RWPE2 (cell line): ENCODE data around the gene GCN1.

Source experiments
- ATAC-seq: fragments of 200-7000 bp; cut with Tn5 transposase; 3 replicates; pipeline ENCODE4 v1.9.1; 2021; ENCODE audit warnings: low read depth
- DNase-seq: peaks from one replicate; pipeline ENCODE4 v3.0.0-alpha.2; 2020; ENCODE audit warnings: low spot score
- H3K27ac ChIP-seq: fragments of 450-650 bp; 2 replicates; pipeline ENCODE4 v1.5.1; 2017; ENCODE audit warnings: mild to moderate bottlenecking; ENCODE audit not compliant: poor library complexity, severe bottlenecking
- H3K27me3 ChIP-seq: fragments of 250-450 bp; sonication (Bioruptor Pico); 2 replicates; pipeline ENCODE4 v1.5.1; 2021; ENCODE audit warnings: mild to moderate bottlenecking, moderate library complexity; ENCODE audit not compliant: insufficient read depth, poor library complexity, severe bottlenecking
- H3K36me3 ChIP-seq: fragments of 250-450 bp; sonication (Bioruptor Pico); 2 replicates; pipeline ENCODE4 v1.5.1; 2020; ENCODE audit warnings: low read depth, mild to moderate bottlenecking, moderate library complexity
- H3K4me1 ChIP-seq: fragments of 250-450 bp; sonication (Bioruptor Pico); 2 replicates; pipeline ENCODE4 v1.5.1; 2021; ENCODE audit warnings: mild to moderate bottlenecking, moderate library complexity; ENCODE audit not compliant: insufficient read depth, poor library complexity, severe bottlenecking
- H3K4me3 ChIP-seq: fragments of 250-450 bp; sonication (Bioruptor Pico); 2 replicates; pipeline ENCODE4 v1.5.1; 2021; ENCODE audit warnings: mild to moderate bottlenecking, moderate library complexity; ENCODE audit not compliant: severe bottlenecking
- H3K9me3 ChIP-seq: fragments of 250-450 bp; sonication (Bioruptor Pico); 2 replicates; pipeline ENCODE4 v1.5.1; 2021; ENCODE audit warnings: mild to moderate bottlenecking, moderate library complexity; ENCODE audit not compliant: severe bottlenecking
- CTCF ChIP-seq: fragments of 450-650 bp; IDR thresholded peaks from one replicate; pipeline ENCODE4 v1.5.1; 2017; ENCODE audit warnings: mild to moderate bottlenecking, moderate library complexity; ENCODE audit not compliant: poor library complexity, severe bottlenecking

Gene GCN1

GRCh38 chr12:120140603-120141002, 53.9 kb downstream of the GCN1 start:
- Histone ChIP-seq H3K27ac (no peak overlapping the region), H3K27me3 (no peaks in the 10 kb centered on the region), H3K4me3 (no peak overlapping the region), H3K9me3 (no peaks in the 10 kb centered on the region), H3K36me3 (peaks cover 98% of the 10 kb centered on the region), H3K4me1 (no peaks in the 10 kb centered on the region)
- no peak for TF ChIP-seq CTCF
- ATAC-seq (no peak), DNase-seq (no peak)

GRCh38 chr12:120139958-120140357, 54.6 kb downstream of the GCN1 start:
- H3K4me1 ChIP-seq: no peaks in the 10 kb centered on the region
- ATAC-seq (no peak), DNase-seq (no peak)
- H3K27ac ChIP-seq: no peak overlapping the region
- H3K9me3 ChIP-seq: no peaks in the 10 kb centered on the region
- H3K27me3 ChIP-seq: no peaks in the 10 kb centered on the region
- no peak overlapping the region for H3K4me3 ChIP-seq
- H3K36me3 ChIP-seq: peaks cover 98% of the 10 kb centered on the region
- TF ChIP-seq CTCF: no peak

GRCh38 chr12:120138366-120138765, 56.1 kb downstream of the GCN1 start:
- H3K27ac ChIP-seq: no peak overlapping the region
- no peaks in the 10 kb centered on the region for H3K27me3 ChIP-seq
- ATAC-seq (no peak), DNase-seq (no peak)
- no peaks in the 10 kb centered on the region for H3K4me1 ChIP-seq
- peaks cover 98% of the 10 kb centered on the region for H3K36me3 ChIP-seq
- no peaks in the 10 kb centered on the region for H3K9me3 ChIP-seq
- TF ChIP-seq CTCF: no peak
- no peak overlapping the region for H3K4me3 ChIP-seq

GRCh38 chr12:120137833-120138232, 56.7 kb downstream of the GCN1 start:
- H3K4me3 ChIP-seq: no peak overlapping the region
- H3K27me3 ChIP-seq: no peaks in the 10 kb centered on the region
- no peaks in the 10 kb centered on the region for H3K4me1 ChIP-seq
- peaks cover 98% of the 10 kb centered on the region for H3K36me3 ChIP-seq
- TF ChIP-seq CTCF: no peak
- no peak for DNase-seq
- H3K27ac ChIP-seq: no peak overlapping the region
- no peak for ATAC-seq
- H3K9me3 ChIP-seq: no peaks in the 10 kb centered on the region

GRCh38 chr12:120136093-120136770, 58.3 kb downstream of the GCN1 start:
- DNase-seq (no peak), ATAC-seq (no peak)
- Histone ChIP-seq H3K27me3 (no peaks in the 10 kb centered on the region), H3K4me1 (no peaks in the 10 kb centered on the region), H3K36me3 (peaks cover 98% of the 10 kb centered on the region), H3K27ac (no peak overlapping the region), H3K4me3 (no peak overlapping the region), H3K9me3 (no peaks in the 10 kb centered on the region)
- no peak for TF ChIP-seq CTCF
